Keratinocyte (primary cell): Measurements from ENCODE around the gene TLCD3B.

ENCODE experiments used
- EZH2 ChIP-seq: IDR thresholded peaks from one replicate; pipeline ENCODE4 v1.6.1; 2012; ENCODE audit warnings: inconsistent platforms, mild to moderate bottlenecking, low read length, moderate library complexity
- TF ChIP-seq, protein P1 (sequence below), 3 experiments: IDR thresholded peaks in 1 of 3; conservative IDR thresholded peaks in 1 of 3; optimal IDR thresholded peaks in 1 of 3; 2 replicates in 2 of 3; 3 replicates in 1 of 3; pipeline versions ENCODE3 to v1.5.1; 2011; ENCODE audit warnings: low read length in 3 of 3, mild to moderate bottlenecking in 3 of 3, moderate library complexity in 2 of 3, control low read depth in 1 of 3, inconsistent platforms in 1 of 3; ENCODE audit not compliant: insufficient read depth in 2 of 3; ENCODE audit errors: extremely low read depth in 1 of 3

DNA sequence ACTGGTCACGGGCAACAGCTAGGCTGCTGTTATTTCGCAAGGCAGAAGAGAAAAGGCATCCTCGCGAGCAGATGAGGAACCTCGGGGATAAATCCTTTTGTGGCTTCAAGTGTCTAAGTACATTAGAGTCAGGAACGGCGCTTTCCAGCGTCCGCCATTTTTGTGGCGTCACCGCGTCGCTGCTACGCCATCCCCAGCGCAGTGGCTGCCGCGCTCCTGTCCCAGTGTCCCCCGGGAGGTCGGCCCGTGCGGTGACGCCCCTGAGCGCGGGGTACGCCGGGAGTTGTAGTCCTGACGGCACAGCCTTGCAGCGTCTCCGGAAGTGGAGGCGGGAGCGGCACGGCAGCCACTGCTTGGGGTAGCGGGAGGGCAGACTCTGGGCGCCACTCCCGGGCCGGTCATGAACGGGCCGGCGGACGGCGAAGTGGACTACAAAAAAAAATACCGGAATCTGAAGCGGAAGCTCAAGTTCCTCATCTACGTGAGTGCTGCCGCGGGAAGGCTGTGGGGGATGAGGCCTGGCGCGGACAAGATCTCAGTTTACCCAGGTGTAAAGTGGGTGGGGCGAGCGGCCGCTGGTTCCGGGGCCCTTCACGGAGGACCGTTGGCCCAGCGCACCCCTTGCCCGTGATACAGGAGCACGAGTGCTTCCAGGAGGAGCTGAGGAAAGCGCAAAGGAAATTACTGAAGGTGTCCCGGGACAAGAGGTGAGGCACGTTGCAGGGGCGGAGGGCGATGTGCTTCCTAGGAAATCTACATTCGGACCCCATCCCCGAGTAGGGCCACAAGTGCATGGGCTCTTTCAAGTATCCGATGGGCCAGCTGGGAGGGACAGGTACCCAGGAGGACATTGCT, 34.9 kb downstream of the TLCD3B start, which contains the start of gene INO80E:
- TF ChIP-seq, protein P1, sequence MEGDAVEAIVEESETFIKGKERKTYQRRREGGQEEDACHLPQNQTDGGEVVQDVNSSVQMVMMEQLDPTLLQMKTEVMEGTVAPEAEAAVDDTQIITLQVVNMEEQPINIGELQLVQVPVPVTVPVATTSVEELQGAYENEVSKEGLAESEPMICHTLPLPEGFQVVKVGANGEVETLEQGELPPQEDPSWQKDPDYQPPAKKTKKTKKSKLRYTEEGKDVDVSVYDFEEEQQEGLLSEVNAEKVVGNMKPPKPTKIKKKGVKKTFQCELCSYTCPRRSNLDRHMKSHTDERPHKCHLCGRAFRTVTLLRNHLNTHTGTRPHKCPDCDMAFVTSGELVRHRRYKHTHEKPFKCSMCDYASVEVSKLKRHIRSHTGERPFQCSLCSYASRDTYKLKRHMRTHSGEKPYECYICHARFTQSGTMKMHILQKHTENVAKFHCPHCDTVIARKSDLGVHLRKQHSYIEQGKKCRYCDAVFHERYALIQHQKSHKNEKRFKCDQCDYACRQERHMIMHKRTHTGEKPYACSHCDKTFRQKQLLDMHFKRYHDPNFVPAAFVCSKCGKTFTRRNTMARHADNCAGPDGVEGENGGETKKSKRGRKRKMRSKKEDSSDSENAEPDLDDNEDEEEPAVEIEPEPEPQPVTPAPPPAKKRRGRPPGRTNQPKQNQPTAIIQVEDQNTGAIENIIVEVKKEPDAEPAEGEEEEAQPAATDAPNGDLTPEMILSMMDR (optimal IDR thresholded peaks at IDR 0.05 in 1 of 3, IDR thresholded peaks at IDR 0.05 in 1 of 3, conservative IDR thresholded peaks at IDR 0.05 in 1 of 3; ENCODE audit: extremely low read depth in 1 of 3, insufficient read depth in 2 of 3, low read length in 3 of 3), result peak in 1 of 3 experiments; percentile 5
- TF ChIP-seq EZH2, result no peak
